ENCODE results near the gene HIVEP1.

- no peak for TF ChIP-seq CTCF (IDR thresholded peaks at IDR 0.05; ENCODE audit: low read depth, low read length)
- TF ChIP-seq EZH2phosphoT487 (IDR thresholded peaks at IDR 0.05; ENCODE audit: low read depth): no peak
Measured at GRCh38 chr6:12129523-12129922, 117.4 kb downstream of the HIVEP1 start.
